Panc1 (cell line): Measurements from ENCODE around the gene TARS1. TPM values are rescaled to one million over a fixed set of nuclear protein-coding genes. Genes with fewer than 3 reads are reported as not detected.

Experiments used
- ATAC-seq: fragments of 200-7000 bp; cut with Tn5 transposase; 2 replicates; pipeline ENCODE4 v1.9.1; 2020; ENCODE audit warnings: mild to moderate bottlenecking, moderate library complexity
- BruUV-seq: library from RNA; stranded (reverse); fragments of 400-500 nt; replicated peaks from 2 replicates; lab custom pipeline; 2021; lab: Mats Ljungman, UMichigan
- CTCF ChIA-PET: fragments of 300-600 bp; sonication (Branson Sonifier 250); formaldehyde crosslinking; loops from one replicate; lab custom pipeline; 2022; ENCODE audit warnings: antibody characterized with exemption; lab: Charles Lee
- POLR2A ChIA-PET: fragments of 300-600 bp; sonication (Branson Sonifier 250); formaldehyde crosslinking; loops from one replicate; lab custom pipeline; 2022; ENCODE audit warnings: antibody characterized with exemption; lab: Charles Lee
- DNase-seq: peaks from one replicate; pipeline ENCODE4 v3.0.0-alpha.2; 2010; ENCODE audit warnings: low read depth, low spot score
- H3K27ac ChIP-seq: 2 replicates; pipeline ENCODE4 v1.5.1; 2011; ENCODE audit warnings: mild to moderate bottlenecking, low read length, inconsistent platforms
- H3K27me3 ChIP-seq: fragments of 200-500 bp; sonication (Bioruptor generic); 2 replicates; pipeline ENCODE4 v1.6.0; 2014; ENCODE audit warnings: low read length, inconsistent platforms; ENCODE audit not compliant: control insufficient read depth, insufficient read depth
- H3K36me3 ChIP-seq: fragments of 200-500 bp; sonication (Bioruptor generic); 2 replicates; pipeline ENCODE4 v1.5.1; 2014; ENCODE audit warnings: inconsistent platforms, mild to moderate bottlenecking, low read length, moderate library complexity; ENCODE audit not compliant: control insufficient read depth, insufficient read depth
- H3K4me1 ChIP-seq: 2 replicates; pipeline ENCODE4 v1.5.1; 2011; ENCODE audit warnings: inconsistent platforms, mild to moderate bottlenecking, low read length, moderate library complexity; ENCODE audit not compliant: control insufficient read depth, insufficient read depth
- H3K4me3 ChIP-seq, 2 experiments: 2 replicates each; pipeline ENCODE4 v1.5.1; 2011 to 2012; ENCODE audit warnings: low read depth in 2 of 2, low read length in 2 of 2, mild to moderate bottlenecking in 2 of 2, inconsistent platforms in 1 of 2, moderate library complexity in 1 of 2
- H3K9me3 ChIP-seq: fragments of 200-500 bp; sonication (Bioruptor generic); 2 replicates; pipeline ENCODE4 v1.5.1; 2014; ENCODE audit warnings: low read depth, mild to moderate bottlenecking, inconsistent platforms, low read length, moderate library complexity; ENCODE audit not compliant: control insufficient read depth, insufficient read depth
- CTCF ChIP-seq: fragments of 450-650 bp; IDR thresholded peaks from 2 replicates; pipeline ENCODE4 v1.5.1; 2017; ENCODE audit warnings: mild to moderate bottlenecking
- POLR2AphosphoS5 ChIP-seq: IDR thresholded peaks from 2 replicates; pipeline ENCODE4 v1.6.1; 2012; ENCODE audit warnings: mild to moderate bottlenecking, low read depth, low read length, moderate library complexity
- REST ChIP-seq, 2 experiments: IDR thresholded peaks; 2 replicates each; pipeline ENCODE4 v1.6.1; 2011 to 2012; ENCODE audit warnings: low read depth in 2 of 2, control low read depth in 1 of 2, low read length in 1 of 2, mild to moderate bottlenecking in 1 of 2, moderate library complexity in 1 of 2; ENCODE audit not compliant: insufficient read depth in 1 of 2
- SIN3A ChIP-seq: IDR thresholded peaks from 2 replicates; pipeline ENCODE4 v1.6.1; 2012; ENCODE audit warnings: low read depth, mild to moderate bottlenecking, low read length, moderate library complexity, borderline replicate concordance; ENCODE audit not compliant: insufficient read depth
- TCF7L2 ChIP-seq: IDR thresholded peaks from 2 replicates; pipeline ENCODE4 v1.6.1; 2011; ENCODE audit warnings: mild to moderate bottlenecking, low read depth, low read length, inconsistent platforms
- in situ Hi-C: cut with HindIII; loops from 2 replicates; pipeline ENCODE4 v1.10.0; 2016; ENCODE audit warnings: low sequenced_read_pairs, low pct_unique_long_range_greater_than_20kb
- intact Hi-C: fragments of 100-400 bp; cut with micrococcal nuclease; formaldehyde crosslinking; loops from one replicate; pipeline ENCODE4 v1.10.0; 2022; ENCODE audit not compliant: unreplicated experiment
- total RNA-seq: library from RNA; stranded (reverse); gene quantifications from one replicate; pipeline ENCODE4 v1.2.1, GENCODE V29; 2021; ENCODE audit not compliant: unreplicated experiment

The TARS1 gene
- total RNA-seq, 1 experiment from 2014 or later = 258 TPM

- DNase-seq (no peak), ATAC-seq (no peak)
- Histone ChIP-seq H3K4me3 (no peak overlapping the region), H3K9me3 (no peaks in the 10 kb centered on the region), H3K4me1 (no peaks in the 10 kb centered on the region), H3K36me3 (peaks cover 98% of the 10 kb centered on the region), H3K27me3 (no peaks in the 10 kb centered on the region), H3K27ac (no peak overlapping the region)
- no TSS peak for BruUV-seq
- intact Hi-C loops = no loop called here
- ChIA-PET CTCF (no interaction called here), POLR2A (no interaction called here)
- TF ChIP-seq POLR2AphosphoS5 (no peak), TCF7L2 (no peak), REST (IDR thresholded peaks at IDR 0.05; ENCODE audit: insufficient read depth in 1 of 2, low read depth in 2 of 2, low read length in 1 of 2) (no peak), CTCF (no peak), SIN3A (no peak)
- in situ Hi-C loops = no loop called here
These were observed 17.1 kb downstream of the TARS1 start for GRCh38 chr5:33457817-33458216.

- intact Hi-C loops = no loop called here
- in situ Hi-C loops = no loop called here
- Histone ChIP-seq H3K4me1 (no peaks in the 10 kb centered on the region), H3K9me3 (no peaks in the 10 kb centered on the region), H3K4me3 (no peak overlapping the region), H3K27ac (no peak overlapping the region), H3K36me3 (peaks cover 95% of the 10 kb centered on the region), H3K27me3 (no peaks in the 10 kb centered on the region)
- no TSS peak for BruUV-seq
- DNase-seq = no peak
- ChIA-PET POLR2A (no interaction called here), CTCF (no interaction called here)
- TF ChIP-seq SIN3A (no peak), REST (IDR thresholded peaks at IDR 0.05; ENCODE audit: insufficient read depth in 1 of 2, low read depth in 2 of 2, low read length in 1 of 2) (no peak), TCF7L2 (no peak), POLR2AphosphoS5 (no peak), CTCF (no peak)
- no peak for ATAC-seq
These were observed 19.4 kb downstream of the TARS1 start for GRCh38 chr5:33460210-33460609.
